Progenitor cell of endocrine pancreas (in vitro differentiated cells): Measurements from ENCODE around the gene HCAR3. TPM values are rescaled to one million over a fixed set of nuclear protein-coding genes. Genes with fewer than 3 reads are reported as not detected.

Experiments used
- DNase-seq: peaks from one replicate; pipeline ENCODE4 v3.0.0; 2021; ENCODE audit warnings: low spot score; ENCODE audit not compliant: unreplicated experiment
- H3K27ac Mint-ChIP-seq: 2 replicates; pipeline ENCODE4 v1.8.0; 2021; ENCODE audit warnings: mild to moderate bottlenecking, moderate library complexity, mixed read lengths
- H3K27me3 Mint-ChIP-seq: 2 replicates; pipeline ENCODE4 v1.8.0; 2021; ENCODE audit warnings: mixed read lengths
- H3K36me3 Mint-ChIP-seq: 2 replicates; pipeline ENCODE4 v1.8.0; 2022; ENCODE audit warnings: mixed read lengths; ENCODE audit not compliant: insufficient read depth
- H3K4me1 Mint-ChIP-seq: 2 replicates; pipeline ENCODE4 v1.8.0; 2021; ENCODE audit warnings: low read depth, mixed read lengths
- H3K4me3 Mint-ChIP-seq: 2 replicates; pipeline ENCODE4 v1.8.0; 2021; ENCODE audit warnings: low read depth, mild to moderate bottlenecking, moderate library complexity, mixed read lengths
- H3K9me3 Mint-ChIP-seq: 2 replicates; pipeline ENCODE4 v1.8.0; 2021; ENCODE audit warnings: low read depth, mixed read lengths
- CTCF ChIP-seq: fragments of 200-600 bp; sonication (generic); IDR thresholded peaks from one replicate; pipeline ENCODE4 v1.5.0; 2021; ENCODE audit warnings: antibody characterized with exemption, mild to moderate bottlenecking; ENCODE audit not compliant: unreplicated experiment
- total RNA-seq: library from RNA; stranded (reverse); gene quantifications from 2 replicates; pipeline ENCODE4 v1.2.1, GENCODE V29; 2021

Gene HCAR3
- total RNA-seq, 1 donor from 2014 or later = not detected

DNA sequence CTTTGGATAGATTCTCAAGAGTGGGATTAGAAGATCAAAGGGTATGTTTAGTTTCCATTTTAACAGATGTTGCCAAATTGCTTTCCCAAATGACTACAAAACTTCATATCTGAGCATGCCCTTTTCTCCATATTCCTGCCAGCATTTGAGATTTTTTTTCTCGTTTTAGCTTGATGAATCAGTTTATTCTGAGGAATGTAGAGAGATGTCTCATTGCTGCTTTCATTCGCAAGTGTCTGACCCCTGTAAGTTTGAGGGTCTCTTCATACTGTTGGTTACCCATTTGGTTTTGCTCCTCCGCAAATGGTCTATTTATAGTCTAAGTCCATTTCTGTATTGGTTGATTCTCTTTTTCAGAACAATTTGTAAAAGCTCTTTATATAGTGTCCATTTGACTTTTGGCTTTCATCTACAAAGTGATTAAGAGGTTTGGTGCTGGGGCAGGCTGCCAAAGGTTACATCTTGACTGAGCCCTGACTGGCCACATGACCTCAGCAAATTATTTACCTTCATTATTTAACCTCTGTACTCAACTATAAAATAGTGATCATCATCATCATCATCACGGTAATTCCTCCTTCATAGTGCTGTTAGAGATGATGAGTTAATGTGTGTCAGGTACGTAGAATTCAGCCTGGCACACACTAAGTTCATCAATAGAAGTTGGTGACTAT, 47.1 kb downstream of the HCAR3 start:
- Mint-ChIP-seq H3K4me1 (no peaks in the 10 kb centered on the region), H3K27me3 (no peaks in the 10 kb centered on the region), H3K36me3 (no peaks in the 10 kb centered on the region), H3K9me3 (peaks cover 2% of the 10 kb centered on the region), H3K4me3 (no peak overlapping the region), H3K27ac (no peak overlapping the region)
- no peak for TF ChIP-seq CTCF
- no peak for DNase-seq

DNA sequence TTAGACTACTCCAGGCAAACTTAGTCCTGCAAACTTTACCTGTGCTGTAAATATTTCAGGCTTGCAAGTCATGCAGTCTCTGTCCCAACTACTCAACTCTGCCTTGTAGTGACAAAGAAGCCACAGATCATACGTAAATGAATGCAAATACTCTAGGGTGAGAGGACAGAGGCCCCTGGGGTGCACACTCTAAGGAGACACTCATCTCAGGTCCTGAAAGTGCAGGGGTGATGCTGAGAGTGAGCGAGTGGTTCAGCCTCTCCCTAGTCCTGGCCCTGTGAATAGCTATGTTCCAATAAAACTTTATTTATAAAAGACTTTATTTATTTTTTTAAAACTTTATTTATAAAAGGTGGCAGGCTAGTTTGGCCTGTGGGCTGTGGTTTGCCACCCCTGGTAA, 48.3 kb downstream of the HCAR3 start:
- Mint-ChIP-seq H3K27me3 (no peaks in the 10 kb centered on the region), H3K36me3 (no peaks in the 10 kb centered on the region), H3K9me3 (peaks cover 2% of the 10 kb centered on the region), H3K4me1 (no peaks in the 10 kb centered on the region), H3K4me3 (no peak overlapping the region), H3K27ac (no peak overlapping the region)
- no peak for TF ChIP-seq CTCF
- no peak for DNase-seq

DNA sequence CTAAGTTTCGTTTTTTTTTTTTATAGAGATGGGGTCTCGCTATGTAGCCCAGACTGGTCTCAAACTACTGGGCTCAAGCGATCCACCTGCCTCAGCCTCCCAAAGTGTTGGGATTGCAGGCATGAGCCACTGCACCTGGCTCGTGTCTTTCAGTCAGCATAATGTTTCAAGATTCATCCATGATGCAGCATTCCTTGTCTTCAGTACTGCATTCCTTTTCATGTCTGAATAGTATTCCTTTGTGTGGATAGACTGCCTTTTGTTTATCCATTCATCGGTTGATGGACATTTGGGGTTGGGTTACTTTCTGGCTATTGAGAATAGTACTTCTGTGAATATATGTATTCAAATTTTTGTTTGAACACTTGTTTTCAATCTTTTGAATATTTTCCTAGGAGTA, 50.9 kb downstream of the HCAR3 start:
- H3K9me3 Mint-ChIP-seq = no peaks in the 10 kb centered on the region
- no peak overlapping the region for H3K27ac Mint-ChIP-seq
- no peak overlapping the region for H3K4me3 Mint-ChIP-seq
- H3K36me3 Mint-ChIP-seq = no peaks in the 10 kb centered on the region
- H3K4me1 Mint-ChIP-seq = no peaks in the 10 kb centered on the region
- DNase-seq = no peak
- no peaks in the 10 kb centered on the region for H3K27me3 Mint-ChIP-seq
- no peak for TF ChIP-seq CTCF

DNA sequence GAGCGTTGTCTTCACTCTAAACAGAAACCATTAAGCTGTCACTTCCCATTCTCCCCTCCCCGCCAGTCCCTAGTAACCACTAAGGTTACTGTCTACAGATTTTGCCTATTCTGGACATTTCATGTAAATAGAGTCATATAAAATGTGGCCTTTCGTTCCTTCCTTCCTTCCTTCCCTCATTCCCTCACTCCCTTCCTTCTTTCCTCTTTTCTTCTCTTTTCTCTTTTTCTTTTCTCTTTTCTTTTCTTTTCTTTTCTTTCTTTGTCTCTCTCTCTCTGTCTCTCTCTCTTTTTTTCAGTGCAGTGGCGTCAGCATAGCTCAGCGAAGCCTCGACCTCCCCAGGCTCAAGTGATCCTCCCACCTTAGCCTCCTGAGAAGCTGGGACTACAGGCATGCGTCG, 51.3 kb downstream of the HCAR3 start:
- Mint-ChIP-seq H3K27me3 (no peaks in the 10 kb centered on the region), H3K9me3 (no peaks in the 10 kb centered on the region), H3K4me1 (no peaks in the 10 kb centered on the region), H3K27ac (no peak overlapping the region), H3K36me3 (no peaks in the 10 kb centered on the region), H3K4me3 (no peak overlapping the region)
- no peak for TF ChIP-seq CTCF
- DNase-seq = no peak

Other genes with a start within 250 kb of the HCAR3 start
- 33.4 and 34.9 TPM in 2 replicates for gene ZCCHC8, start 215.9 kb downstream of the HCAR3 start, total RNA-seq
- gene RSRC2, start 189.9 kb downstream of the HCAR3 start, total RNA-seq = 124 and 131 TPM in 2 replicates
- gene KNTC1, start 189.6 kb downstream of the HCAR3 start, total RNA-seq = 62.9 and 65.4 TPM in 2 replicates
- gene HCAR2, start 13.5 kb downstream of the HCAR3 start, total RNA-seq = 0.67 and 1.5 TPM in 2 replicates
- gene HCAR1, start 14.0 kb upstream of the HCAR3 start, total RNA-seq = 0.22 and 0.62 TPM in 2 replicates
- gene DENR, start 36.0 kb upstream of the HCAR3 start, total RNA-seq = 67.8 and 68.4 TPM in 2 replicates
- gene CCDC62, start 57.8 kb upstream of the HCAR3 start, total RNA-seq = 0.80 and 0.81 TPM in 2 replicates
- gene HIP1R, start 118.6 kb upstream of the HCAR3 start, total RNA-seq = 61.1 and 68.8 TPM in 2 replicates
- gene VPS37B, start 179.3 kb upstream of the HCAR3 start, total RNA-seq = 22.9 and 24.2 TPM in 2 replicates
- gene ABCB9, start 249.7 kb upstream of the HCAR3 start, total RNA-seq = 10.4 and 10.5 TPM in 2 replicates